Activated CD8-positive, alpha-beta memory T cell treated with anti-CD3 and anti-CD28 coated beads for 1 hour (primary cell): ENCODE data around the gene INO80B.
"Not testable (repeated sequence)": the region's sequence is repeated elsewhere in the genome, so short reads cannot be mapped to it uniquely, and the experiment has no call there.

ENCODE experiments used
- DNase-seq, 2 donors: peaks; one replicate each; pipeline ENCODE4 v3.0.0-alpha.2; 2020; ENCODE audit warnings: low read depth in 1 of 2; ENCODE audit errors: extremely low read depth in 1 of 2

The INO80B gene

DNA sequence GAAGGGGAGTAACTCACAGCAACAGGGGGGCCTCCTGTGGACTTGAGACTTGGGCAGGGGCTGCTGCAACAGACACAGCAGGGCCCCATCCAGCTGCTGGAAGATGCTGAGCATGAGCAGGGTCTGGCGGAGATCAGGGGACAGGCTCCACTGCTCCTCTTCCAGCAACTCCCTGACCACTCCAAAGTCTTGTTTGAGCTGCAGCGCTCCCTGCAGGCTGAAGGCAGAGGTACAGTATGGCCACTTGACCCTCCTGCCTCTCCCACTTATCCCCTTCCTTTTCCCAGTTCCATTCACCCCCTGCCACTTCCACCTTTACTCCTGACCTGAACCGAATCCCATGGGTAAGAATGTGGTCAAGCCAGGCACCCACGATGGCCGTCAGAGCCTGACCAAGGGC is 20.0 kb downstream of the INO80B start:
- no peak for DNase-seq

DNA sequence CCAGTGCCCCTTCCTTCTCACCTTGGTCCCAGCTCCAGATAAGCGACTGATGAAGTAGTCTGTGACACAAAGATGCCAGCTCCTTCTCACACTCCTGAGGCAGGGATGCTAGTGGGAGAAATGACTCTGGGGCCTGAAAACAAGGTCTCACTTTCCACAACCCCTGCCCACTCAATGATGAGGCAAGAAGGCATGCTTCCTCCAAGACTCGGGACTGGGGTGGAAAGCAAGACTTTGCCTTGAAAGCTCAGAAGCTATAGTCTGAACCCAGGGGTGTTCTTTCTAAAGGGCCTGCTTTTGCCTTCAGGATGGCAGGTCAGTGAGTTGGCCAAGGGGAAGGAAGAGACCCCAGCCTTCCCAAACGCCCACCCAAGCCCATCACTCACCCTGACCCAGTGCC is 26.5 kb downstream of the INO80B start:
- no peak for DNase-seq

DNA sequence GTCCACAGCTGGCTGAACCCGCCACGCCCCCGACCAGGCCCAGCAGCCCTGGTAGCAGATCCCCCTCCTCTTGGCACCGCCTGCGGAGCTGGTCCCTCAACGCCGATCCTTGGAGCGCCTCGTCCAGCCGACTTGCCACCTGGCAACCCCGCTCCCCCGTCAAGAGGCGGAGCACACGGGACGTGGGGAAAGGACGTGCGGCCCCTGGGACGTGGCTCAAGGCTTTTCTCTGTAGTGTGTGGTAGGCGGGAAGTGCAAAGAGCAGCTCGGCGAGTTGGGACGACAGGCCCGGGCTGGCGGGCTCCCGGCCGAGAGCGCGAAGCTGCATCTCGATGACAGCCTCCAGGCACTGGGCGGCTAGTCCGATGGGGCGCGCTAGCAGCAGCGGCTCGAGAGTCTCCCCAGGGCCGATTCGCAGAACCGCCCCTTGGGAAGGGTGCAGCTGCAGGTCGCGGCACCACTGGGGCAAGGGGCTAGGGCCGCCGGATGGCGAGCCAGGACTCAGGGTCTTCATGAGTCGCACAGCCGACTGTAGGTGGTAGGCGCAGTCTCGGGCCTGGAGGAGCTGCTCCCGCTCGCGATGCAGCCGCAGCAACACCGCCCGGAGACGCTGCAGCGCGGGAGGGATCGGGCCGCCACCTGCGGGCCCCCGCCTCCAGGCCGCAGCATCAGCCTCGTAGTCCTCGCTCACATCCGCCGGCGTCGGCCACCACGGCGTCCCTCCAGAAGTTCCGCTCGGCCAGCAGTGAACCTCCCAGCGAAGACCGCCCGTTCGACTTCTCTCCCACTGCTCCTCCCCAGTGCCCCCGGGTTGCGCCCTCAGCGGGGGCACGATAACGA is 27.3 kb downstream of the INO80B start:
- DNase-seq = peak in 1 of 2 donors; percentile 38

DNA sequence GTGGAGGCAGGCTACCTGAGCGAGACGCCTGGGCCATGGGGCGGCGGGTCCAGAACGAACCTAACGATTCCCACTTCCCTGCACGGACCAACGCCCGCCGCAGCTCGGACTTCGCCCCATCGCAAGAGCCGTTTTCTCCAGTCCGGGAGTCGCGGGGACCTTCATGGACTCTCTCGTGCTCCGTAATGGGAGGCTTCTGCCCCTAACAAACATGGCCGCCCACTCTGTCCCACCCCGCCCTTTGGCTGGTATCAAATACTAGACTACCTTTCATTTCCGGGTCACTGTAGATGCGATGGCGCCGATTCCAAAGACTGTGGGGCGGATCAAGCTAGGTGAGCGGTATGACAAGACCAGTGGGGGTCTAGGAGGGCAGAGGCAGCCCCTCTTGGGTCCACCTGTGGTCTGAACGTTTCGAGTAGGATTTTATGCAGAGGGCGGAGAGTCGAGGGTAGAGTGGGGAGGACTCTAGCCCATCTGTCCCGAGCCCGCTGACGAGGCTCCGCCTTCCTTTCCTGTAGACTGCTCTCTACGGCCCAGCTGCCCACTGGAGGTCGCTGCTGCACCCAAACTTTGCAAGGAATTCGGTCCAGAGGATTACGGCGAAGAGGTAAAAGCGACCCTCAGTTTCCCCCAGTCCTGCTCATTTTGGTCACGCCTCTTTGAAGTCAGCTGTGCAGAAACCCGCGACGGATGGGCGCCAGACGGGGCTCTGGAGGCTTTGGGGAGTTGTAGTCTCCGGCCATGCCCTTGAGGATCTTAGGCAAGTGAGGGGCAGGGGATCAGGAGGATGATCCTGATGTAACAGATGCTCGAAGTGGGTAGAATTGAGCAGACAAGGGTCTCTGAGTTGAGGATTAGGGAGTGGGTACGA is 28.2 kb downstream of the INO80B start, which contains the start of the genes CCDC142 and TTC31:
Gene CCDC142 (minus strand): TSS at position 198 of the 874 bp plus-strand sequence. CDS start 161 bp downstream, at position 37.
Gene TTC31 (plus strand): TSS at position 281 of the 874 bp plus-strand sequence. CDS start 15 bp downstream, at position 296.
- peak; percentile 83 to 90 for DNase-seq

DNA sequence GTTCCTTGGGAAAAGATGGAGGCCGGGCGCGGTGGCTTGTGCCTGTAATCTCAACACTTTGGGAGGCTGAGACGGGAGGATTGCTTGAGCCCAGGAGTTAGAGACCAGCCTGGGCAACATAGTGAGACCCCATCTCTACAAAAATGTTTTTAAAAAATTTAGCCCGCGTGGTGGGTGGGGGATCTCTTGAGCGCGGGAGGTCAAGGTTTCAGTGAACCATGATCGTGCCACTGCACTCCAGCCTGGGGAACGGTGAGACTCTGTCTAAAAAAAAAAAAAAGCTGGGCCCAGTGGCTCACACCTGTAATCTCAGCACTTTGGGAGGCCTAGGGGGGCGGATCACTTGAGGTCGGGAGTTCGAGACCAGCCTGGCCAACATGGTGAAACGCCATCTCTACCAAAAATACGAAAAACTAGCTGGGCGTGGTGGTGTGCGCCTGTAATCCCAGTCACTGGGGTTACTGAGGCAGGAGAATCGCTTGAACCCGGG is 28.8 kb downstream of the INO80B start:
- not testable (repeated sequence) for DNase-seq

DNA sequence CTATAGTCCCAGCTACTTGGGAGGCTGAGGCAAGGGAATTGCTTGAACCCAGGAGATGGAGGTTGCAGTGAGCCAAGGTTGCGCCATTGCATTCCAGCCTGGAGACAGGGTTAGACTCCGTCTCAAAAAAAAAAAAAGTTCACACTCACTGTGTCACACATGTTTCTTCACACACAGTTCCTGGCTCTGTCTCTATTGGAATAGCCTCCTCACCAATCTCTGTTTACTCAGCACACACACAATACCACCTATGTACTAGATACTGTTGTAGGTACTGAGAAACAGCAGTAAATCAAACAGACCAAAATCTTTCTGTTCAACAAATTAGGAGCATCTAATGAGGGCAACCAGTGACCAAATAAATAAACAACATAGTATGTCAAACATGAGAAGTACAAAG is 31.3 kb downstream of the INO80B start:
- no peak for DNase-seq

DNA sequence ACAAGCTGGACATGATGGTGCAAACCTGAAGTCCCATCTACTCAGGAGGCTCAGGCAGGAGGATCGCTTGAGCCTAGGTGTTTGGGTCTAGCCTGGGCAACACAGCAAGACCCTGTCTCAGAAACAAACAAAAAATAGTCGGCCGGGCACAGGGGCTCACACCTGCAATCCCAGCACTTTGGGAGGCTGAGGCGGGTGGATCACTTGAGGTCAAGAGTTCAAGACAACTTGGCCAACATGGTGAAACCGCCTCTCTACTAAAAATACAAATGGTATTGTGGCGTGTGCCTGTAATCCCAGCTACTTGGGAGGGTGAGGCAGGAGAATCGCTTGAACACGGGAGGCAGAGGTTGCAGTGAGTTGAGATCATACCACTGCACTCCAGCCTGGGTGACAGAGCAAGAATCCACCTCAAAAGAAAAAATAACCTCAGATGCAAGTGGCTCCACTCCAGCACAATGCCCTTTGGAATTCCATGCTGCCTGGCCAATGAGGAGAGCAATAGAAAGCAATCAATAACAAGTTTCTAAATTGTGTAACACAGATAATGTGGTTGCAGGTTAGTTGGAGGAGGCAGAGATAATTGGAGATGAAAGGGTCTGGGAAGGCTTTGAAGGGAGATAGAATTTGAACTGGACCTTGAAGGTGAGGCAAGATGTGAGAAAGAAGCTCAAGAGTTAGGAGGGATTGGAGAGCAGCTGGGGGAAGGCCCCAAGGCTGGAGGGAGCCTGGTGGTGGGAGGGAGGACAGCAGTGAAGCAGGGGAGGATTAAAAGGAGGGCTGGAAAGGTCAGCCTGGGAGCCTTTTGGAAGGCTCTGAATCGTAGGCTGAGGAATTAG is 34.0 kb downstream of the INO80B start:
- DNase-seq = no peak

DNA sequence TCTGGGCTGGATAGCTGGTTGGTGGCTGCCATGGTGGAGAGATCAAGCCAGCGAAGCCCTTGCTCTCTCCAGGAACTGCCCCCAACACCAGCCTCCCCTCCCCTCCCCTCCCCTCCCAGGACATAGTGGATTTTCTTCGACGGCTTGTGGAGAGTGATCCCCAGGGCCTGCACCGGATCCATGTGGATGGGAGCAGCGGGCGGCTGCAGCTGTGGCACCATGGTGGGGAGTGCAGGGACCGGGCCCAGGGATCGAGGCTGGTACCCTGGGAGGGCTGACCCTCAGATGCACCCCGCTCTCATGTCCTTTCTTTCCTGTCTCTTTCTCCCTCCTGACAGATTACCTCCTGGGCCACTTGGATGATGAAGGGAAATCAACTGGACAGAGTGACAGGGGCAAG is 35.0 kb downstream of the INO80B start:
- DNase-seq = no peak

DNA sequence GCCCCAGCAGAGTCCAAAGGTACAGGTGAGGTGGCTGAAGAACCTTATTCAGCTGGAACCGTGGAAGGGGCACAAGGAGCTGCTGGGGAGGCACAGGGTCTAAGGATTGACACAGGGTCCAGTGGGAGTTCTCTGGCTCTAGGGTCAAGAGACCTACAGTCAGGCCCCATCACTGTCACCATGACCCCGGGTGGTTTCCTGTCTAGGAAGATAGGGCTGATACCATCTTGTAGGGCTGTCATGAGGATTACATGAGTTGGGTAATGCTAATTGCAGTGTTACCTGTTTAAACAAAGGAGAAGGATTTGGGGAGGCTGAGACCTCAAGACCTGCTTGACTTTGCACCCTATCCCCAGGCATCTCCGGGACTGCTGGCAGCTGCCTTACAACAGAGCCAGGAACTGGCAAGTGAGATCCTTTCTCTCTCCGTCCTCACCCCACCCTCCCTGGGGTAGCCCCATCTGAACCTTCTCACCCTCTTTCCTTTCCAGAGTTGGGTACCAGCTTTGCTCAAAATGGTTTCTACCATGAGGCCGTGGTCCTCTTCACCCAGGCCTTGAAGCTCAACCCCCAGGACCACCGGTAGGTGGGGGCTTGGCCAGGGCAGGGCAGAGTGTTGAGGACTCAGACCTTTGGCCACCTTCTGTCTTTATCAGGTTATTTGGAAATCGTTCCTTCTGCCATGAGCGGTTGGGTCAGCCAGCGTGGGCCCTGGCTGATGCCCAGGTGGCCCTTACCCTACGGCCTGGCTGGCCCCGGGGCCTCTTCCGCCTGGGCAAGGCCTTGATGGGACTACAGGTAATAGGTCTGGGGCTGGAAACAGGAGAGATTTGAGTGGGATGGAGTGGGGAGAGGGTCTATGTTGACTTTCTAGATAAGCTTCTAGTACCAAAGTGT is 37.0 kb downstream of the INO80B start:
- no peak for DNase-seq

DNA sequence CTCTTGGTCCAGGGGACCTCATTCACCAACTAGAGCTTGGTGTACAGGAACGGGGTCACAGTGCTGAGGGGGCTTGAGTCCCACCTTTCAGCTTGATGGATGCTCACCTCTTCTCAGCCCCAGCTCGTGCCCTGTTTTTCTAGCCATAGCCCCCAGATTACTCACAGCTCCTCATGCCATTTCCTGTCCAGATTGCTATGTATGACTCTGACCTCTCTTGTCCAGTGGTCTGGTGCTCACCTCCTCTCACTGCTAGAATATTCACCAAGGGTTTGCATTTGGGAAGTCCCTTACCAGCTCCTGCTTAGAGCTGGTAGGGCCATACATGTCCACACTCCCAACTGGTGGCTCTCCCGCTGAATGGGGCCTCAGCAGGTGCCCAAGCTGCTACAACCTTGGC is 38.7 kb downstream of the INO80B start:
- no peak for DNase-seq

DNA sequence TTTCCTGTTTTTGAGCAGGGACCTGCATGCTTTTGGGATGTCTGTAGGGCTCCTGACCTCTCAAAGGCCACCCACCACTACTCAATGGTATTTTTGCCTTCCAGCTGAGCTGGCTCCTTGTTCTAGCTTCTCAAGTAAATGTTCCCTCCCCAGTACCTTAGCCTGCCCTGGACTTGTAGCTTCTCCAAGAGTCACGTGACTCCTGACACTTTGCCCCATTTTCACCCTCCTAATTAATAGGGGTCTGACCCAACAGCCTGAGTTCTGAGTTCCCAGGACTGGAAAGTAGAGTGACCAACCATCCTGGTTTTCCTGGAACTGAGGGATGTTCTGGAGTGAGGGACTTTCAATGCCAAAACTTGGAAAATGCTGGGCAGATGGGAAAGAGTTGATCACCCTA is 40.6 kb downstream of the INO80B start:
- DNase-seq = no peak

DNA sequence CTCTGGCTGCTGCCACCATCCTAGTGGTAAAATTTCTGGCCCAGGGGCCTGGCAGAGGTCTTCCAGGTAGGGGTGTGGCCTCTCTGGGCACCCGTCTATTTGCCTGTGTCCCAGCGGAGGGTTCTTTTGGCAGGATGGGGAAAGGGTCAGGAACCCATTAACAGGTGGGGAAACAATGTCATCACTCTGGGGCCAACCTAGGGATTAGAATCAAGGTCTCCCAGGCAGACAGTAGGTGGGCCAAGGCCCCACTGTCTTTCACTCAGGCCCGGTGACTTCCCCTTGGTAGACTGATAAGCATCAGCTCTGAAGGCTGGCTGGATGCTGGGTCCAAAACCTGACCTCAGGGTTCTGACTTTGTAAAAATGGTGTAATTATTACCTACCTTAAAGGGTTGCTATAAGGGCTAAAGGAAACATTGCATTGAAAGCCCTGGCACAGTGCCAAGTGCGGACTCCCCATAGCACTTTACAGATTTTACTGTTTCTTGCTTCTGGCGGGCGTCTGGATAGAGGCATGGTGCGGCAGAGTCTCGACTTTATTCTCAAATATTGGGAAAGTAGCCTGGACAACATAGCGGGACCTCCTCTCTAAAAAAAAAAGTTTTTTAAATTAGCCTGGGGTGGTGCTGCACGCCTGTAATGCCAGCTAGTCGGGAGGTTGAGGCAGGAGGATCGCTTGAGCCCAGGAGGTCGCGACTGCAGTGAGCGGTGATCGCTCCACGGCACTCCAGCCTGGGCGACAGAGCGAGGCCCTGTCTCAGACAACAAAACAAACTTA is 42.3 kb downstream of the INO80B start:
- DNase-seq = no peak

DNA sequence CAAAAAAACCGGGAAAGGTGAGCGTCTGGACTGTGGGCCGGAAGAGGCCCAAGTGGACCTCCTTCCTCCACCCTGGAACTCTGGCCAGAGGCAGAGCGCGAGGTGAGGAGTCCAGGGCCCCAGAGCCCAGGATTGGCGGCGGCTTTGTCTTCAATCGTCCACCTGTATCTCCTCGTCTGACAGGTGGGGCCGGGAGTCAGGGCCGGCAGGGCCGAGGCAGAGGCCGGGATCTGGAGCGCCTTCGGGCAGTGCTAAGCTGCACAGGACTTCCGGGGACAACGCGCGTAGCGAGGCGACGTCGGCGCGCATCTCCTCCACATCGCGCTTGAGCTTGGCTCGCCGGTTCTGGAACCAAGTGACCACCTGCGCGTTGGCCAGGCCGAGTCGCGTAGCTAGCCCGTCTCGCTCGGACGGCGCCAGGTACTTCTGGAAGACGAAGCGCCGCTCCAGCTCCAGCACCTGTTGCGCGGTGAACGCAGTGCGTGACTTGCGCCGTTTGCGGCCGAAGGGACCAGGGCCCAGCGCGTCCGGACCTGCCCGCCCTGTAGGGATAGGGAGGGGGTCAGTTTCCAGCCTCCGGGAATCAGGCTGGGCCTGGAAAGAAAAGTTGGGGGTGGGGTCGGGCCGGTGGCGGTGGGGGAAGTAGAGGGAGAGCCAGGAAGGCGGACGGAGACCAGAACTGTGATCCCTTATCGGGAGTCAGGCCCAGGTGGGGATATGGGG is 43.1 kb downstream of the INO80B start:
- no peak for DNase-seq

DNA sequence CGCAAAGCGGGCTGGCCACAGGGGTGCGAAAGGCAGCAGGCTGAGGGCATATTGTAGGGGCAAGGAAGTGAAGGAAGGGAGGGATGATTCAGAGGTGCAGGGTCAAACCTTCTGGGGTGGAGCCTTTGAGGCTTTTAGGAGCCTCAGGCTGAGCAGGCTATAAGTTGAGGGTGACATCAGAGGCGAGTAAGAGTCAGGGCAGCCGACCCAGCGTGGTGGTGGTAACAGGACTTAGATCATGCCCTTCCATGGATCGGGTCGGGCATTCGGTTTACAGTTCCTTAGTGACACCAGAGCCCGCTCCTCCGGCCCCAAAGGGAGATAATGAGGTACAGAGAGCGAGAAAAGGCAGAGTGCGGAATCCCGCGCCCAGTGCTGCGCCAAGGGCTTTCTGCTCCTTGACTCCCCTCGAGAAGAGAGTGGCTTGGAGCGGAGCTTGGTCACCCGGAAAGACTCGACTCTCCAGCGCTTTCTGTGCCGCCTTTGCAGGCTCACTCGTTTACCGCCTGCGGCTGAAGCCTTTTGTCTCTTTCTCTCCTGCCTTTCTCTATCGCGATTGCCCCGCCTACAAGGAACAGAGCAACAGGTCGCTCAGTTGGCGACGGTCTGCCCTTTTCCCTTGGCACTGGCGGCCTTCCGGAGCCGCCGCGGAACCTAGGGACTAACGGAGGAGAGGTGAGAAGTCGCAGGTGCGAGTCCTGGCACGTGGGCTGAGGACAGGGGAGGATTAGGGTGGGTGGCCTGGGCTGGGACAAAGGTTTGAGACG is 43.8 kb downstream of the INO80B start:
- DNase-seq = no peak

DNA sequence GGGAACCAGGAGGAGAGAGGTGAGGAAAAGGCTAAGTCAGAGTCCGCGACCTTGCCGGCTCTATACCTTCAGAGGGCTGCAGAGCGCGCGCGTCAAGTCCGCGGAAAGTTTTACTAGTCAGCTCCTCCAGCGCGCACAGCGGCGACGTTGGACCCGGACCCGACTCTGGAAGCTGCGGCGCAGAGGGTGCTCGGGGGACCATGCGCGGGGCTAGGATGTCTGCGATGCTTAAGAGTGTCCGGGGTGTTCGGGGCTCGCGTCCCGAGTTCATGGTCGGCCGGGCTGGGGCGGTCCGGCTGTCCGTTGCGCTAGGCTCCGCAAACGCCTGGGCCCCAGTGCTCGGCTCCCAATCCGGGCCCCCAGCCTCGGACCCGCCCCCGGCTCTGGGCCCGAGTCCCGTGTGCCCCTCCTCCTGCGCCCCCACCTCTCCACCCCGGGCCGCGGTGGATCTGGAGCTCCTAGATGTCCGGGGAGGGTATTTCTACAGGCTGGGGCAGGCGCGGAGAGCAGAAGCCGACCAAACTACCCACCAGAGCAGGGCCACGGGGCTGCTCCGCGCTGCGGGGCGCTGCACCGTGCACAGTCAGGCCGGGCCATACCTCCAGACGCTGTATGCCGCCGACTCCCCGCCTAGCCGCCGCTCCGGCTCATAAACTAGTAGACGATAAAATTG is 44.5 kb downstream of the INO80B start, which contains the start of gene LBX2:
Gene LBX2 (minus strand): TSS at position 337 of the 673 bp plus-strand sequence. CDS start 66 bp downstream, at position 271.
- no peak for DNase-seq

DNA sequence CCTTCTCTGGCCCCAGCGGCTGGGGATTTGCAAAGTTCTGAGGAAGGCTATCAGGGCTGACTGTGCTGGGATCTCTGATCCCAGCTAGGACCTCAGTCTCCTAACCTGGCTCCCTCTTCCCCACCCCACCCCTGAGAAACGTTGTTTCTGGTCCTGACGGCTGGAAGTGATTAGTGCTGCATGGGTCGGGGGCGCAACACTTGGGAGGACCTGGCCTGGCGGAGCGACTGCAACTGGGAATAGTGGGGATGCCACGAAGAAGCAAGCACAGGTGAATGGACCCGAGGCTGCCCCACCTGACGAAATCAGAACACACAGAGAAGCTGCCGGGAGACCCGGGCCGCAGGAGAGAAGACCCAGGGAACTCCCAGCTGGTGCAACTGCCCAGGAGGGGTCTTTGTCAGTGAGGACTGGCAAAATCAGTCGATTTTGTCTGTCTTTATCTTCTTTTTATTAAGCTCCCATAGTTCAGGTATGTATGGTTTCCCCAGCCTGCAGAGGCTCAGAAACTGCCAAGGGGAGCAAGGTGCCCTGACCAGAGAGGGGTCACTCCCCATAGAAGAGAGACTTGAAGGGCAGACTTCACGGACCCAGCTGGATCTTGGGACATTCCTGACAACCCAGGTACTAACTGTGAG is 45.2 kb downstream of the INO80B start:
- no peak for DNase-seq
